ENCODE results near the gene GALNT5. TPM values are rescaled to one million over a fixed set of nuclear protein-coding genes. Genes with fewer than 3 reads are reported as not detected.
A peak's percentile ranks its signal among the peaks of the same experiment; 100 is the strongest.

GALNT5 gene
- total RNA-seq, 1 donor from 2014 or later, result 1.7 TPM

DNA sequence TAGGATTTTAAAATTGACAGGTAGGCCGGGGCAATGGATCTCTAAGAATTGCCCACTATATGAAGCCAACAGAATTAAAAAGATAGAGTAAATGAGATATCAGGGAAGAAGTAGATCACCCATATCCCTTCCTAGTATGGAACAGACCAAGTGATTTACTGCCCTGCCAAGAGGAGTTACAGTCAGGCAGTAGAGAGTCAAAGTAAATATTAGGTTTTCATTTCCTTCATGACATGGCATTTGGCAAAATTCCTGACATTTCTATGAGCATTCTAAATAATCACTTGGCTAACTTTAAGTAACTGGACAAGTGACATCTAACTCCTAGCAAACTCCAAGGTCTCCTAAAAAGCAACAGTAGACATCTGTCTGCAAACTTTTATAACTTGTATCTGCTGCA is 33.5 kb downstream of the GALNT5 start:
- H3K27me3 Mint-ChIP-seq, result no peaks in the 10 kb centered on the region
- H3K9me3 Mint-ChIP-seq, result no peaks in the 10 kb centered on the region
- no peak overlapping the region for H3K27ac Mint-ChIP-seq
- TF ChIP-seq, protein P1, sequence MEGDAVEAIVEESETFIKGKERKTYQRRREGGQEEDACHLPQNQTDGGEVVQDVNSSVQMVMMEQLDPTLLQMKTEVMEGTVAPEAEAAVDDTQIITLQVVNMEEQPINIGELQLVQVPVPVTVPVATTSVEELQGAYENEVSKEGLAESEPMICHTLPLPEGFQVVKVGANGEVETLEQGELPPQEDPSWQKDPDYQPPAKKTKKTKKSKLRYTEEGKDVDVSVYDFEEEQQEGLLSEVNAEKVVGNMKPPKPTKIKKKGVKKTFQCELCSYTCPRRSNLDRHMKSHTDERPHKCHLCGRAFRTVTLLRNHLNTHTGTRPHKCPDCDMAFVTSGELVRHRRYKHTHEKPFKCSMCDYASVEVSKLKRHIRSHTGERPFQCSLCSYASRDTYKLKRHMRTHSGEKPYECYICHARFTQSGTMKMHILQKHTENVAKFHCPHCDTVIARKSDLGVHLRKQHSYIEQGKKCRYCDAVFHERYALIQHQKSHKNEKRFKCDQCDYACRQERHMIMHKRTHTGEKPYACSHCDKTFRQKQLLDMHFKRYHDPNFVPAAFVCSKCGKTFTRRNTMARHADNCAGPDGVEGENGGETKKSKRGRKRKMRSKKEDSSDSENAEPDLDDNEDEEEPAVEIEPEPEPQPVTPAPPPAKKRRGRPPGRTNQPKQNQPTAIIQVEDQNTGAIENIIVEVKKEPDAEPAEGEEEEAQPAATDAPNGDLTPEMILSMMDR (conservative IDR thresholded peaks at IDR 0.05), result no peak
- no peak for DNase-seq (ENCODE audit: extremely low spot score, unreplicated experiment)
- no peak overlapping the region for H3K4me3 Mint-ChIP-seq
- H3K36me3 Mint-ChIP-seq, result no peaks in the 10 kb centered on the region
- H3K4me1 Mint-ChIP-seq (ENCODE audit: unreplicated experiment), result peaks cover 4% of the 10 kb centered on the region

DNA sequence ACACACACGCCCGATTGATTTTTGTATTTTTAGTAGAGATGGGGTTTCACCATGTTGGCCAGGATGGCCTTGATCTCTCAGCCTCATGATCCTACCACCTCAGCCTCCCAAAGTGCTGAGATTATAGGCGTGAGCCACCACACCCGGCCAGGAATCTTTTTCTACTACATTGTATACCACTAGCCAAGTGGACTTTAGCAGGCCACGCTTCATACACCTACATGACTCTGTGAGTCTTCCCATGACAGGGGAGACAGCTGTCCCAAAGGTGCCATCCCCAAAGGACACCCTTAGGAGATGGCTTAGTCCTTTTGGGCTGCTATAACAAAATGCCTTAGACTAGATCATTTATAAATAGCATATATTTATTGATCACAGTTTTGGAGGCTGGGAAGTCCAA is 35.3 kb downstream of the GALNT5 start:
- Mint-ChIP-seq H3K27ac (no peak overlapping the region), H3K4me3 (no peak overlapping the region), H3K4me1 (ENCODE audit: unreplicated experiment) (peaks cover 4% of the 10 kb centered on the region), H3K27me3 (no peaks in the 10 kb centered on the region), H3K9me3 (no peaks in the 10 kb centered on the region), H3K36me3 (no peaks in the 10 kb centered on the region)
- DNase-seq (ENCODE audit: extremely low spot score, unreplicated experiment), result no peak
- TF ChIP-seq, protein P1 (conservative IDR thresholded peaks at IDR 0.05), result no peak

DNA sequence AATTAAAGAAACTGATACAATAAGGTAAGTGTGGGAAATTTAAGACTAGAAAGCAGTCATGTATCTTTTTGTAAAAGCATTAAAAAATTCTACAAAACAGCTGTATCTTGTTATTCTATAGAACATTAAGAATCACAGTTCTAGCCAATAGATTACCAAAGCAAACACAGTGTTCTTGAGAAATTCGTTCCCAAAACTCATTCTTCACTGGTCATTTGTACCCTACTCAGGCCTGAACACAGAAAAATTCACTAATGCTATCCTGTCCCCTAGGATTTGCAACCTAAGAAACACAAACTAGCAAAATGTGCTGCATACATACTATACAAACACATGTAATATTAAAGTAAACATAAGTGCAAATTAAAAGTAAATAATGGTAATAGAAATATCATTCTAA is 39.0 kb downstream of the GALNT5 start:
- H3K9me3 Mint-ChIP-seq, result no peaks in the 10 kb centered on the region
- no peak overlapping the region for H3K4me3 Mint-ChIP-seq
- H3K4me1 Mint-ChIP-seq (ENCODE audit: unreplicated experiment), result no peaks in the 10 kb centered on the region
- TF ChIP-seq, protein P1 (conservative IDR thresholded peaks at IDR 0.05), result no peak
- H3K27me3 Mint-ChIP-seq, result no peaks in the 10 kb centered on the region
- DNase-seq (ENCODE audit: extremely low spot score, unreplicated experiment), result no peak
- H3K36me3 Mint-ChIP-seq, result no peaks in the 10 kb centered on the region
- no peak overlapping the region for H3K27ac Mint-ChIP-seq

DNA sequence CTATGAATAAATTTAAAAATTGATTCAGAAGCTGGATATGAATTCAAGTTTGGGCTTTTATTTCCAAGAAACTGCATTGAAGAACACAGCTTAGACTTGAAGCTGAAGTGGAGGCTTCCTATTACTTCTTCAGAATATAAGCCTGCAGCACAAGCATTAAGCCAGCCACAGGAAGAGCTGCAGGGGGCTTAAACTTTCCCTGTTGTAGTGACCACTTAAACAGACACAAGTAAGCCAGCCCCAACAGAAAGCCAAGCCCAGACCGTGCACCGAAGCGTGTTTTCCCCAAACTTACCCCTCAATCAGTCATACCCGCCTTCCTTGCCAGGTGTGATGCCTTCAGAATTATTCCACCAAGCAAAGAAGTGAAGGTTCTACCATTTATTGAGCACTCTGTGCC is 39.5 kb downstream of the GALNT5 start:
- H3K4me3 Mint-ChIP-seq, result no peak overlapping the region
- TF ChIP-seq, protein P1 (conservative IDR thresholded peaks at IDR 0.05), result no peak
- H3K9me3 Mint-ChIP-seq, result no peaks in the 10 kb centered on the region
- no peak overlapping the region for H3K27ac Mint-ChIP-seq
- no peaks in the 10 kb centered on the region for H3K27me3 Mint-ChIP-seq
- DNase-seq (ENCODE audit: extremely low spot score, unreplicated experiment), result no peak
- H3K36me3 Mint-ChIP-seq, result no peaks in the 10 kb centered on the region
- no peaks in the 10 kb centered on the region for H3K4me1 Mint-ChIP-seq (ENCODE audit: unreplicated experiment)

DNA sequence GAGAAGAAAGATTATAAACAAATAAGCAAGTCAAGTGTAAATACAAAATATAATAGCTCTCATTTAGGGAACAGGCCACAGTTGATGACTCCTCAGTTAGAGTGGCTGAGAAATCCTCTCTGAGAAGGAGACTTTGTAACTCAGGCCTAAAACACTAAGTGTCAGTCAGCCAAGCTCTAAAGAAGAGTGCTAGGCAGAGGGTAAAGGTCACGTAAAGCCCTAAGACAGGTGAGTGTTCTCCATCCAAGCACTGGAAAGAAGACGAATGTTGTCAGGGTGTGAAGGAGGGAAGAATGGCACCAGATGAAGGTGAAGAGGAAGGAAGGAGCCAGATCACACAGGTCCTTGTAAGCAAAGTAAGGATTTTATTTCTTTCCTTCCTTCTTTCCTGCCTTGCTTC is 43.8 kb downstream of the GALNT5 start:
- Mint-ChIP-seq H3K36me3 (no peaks in the 10 kb centered on the region), H3K4me3 (no peak overlapping the region), H3K27me3 (peaks cover 6% of the 10 kb centered on the region), H3K4me1 (ENCODE audit: unreplicated experiment) (peaks cover 8% of the 10 kb centered on the region), H3K9me3 (no peaks in the 10 kb centered on the region), H3K27ac (no peak overlapping the region)
- no peak for DNase-seq (ENCODE audit: extremely low spot score, unreplicated experiment)
- TF ChIP-seq, protein P1 (conservative IDR thresholded peaks at IDR 0.05), result no peak

DNA sequence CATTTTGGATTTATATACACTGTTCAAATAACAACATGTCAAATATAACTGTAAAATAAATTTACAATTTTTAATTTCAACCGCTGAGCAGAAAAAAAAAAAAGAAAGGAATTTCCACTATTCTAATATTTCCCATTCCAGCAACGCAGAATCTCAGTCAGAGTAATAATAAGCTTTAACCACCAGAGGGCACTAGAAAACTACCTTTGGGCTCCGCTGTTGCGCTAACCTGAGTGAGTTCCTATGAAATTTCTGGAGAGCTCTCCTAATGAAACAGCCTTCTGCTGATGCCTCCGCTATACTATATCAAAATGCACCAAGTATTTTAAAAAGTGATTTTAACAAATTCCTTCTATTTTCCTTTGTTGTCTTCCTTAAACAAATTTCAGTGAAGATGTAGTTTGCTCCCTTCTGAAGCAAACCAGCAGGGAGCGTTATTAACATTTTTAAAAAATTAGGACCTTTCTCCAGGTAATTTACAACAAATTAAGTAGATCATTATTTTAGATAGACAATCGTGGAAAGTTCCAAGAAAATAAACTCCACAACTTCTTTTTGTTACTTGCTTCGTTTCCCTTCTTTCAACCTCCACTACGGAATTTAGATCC is 45.1 kb downstream of the GALNT5 start:
- no peaks in the 10 kb centered on the region for H3K9me3 Mint-ChIP-seq
- H3K27ac Mint-ChIP-seq, result no peak overlapping the region
- TF ChIP-seq, protein P1 (conservative IDR thresholded peaks at IDR 0.05), result peak; percentile 90
- DNase-seq (ENCODE audit: extremely low spot score, unreplicated experiment), result no peak
- H3K27me3 Mint-ChIP-seq, result peaks cover 10% of the 10 kb centered on the region
- no peak overlapping the region for H3K4me3 Mint-ChIP-seq
- peaks cover 8% of the 10 kb centered on the region for H3K4me1 Mint-ChIP-seq (ENCODE audit: unreplicated experiment)
- H3K36me3 Mint-ChIP-seq, result no peaks in the 10 kb centered on the region

All from type B pancreatic cell (in vitro differentiated cells).